Ascending aorta (tissue), 2 donors: ENCODE results near the gene HMGXB3. TPM values are rescaled to one million over a fixed set of nuclear protein-coding genes. Genes with fewer than 3 reads are reported as not detected.

Experiments used
- DNase-seq, 2 donors: peaks; one replicate each; pipeline ENCODE4 v3.0.0-alpha.2; 2019; ENCODE audit warnings: low spot score in 2 of 2
- H3K27ac ChIP-seq, 2 donors: fragments of 200-600 bp; sonication (generic); one replicate each; pipeline ENCODE4 v1.5.1; 2016 to 2017; ENCODE audit warnings: mild to moderate bottlenecking in 1 of 2
- H3K27me3 ChIP-seq: fragments of 200-600 bp; sonication (generic); one replicate; pipeline ENCODE4 v1.5.1; 2017
- H3K36me3 ChIP-seq, 2 donors: fragments of 200-600 bp; sonication (generic); one replicate each; pipeline ENCODE4 v1.5.1; 2016
- H3K4me1 ChIP-seq, 2 donors: fragments of 200-600 bp; sonication (generic); one replicate each; pipeline ENCODE4 v1.5.1; 2016 to 2017; ENCODE audit warnings: mild to moderate bottlenecking in 1 of 2
- H3K4me3 ChIP-seq, 2 donors: fragments of 200-600 bp; sonication (generic); one replicate each; pipeline ENCODE4 v1.5.1; 2016 to 2017; ENCODE audit warnings: mild to moderate bottlenecking in 1 of 2
- H3K9me3 ChIP-seq, 2 donors: fragments of 200-600 bp; sonication (generic); one replicate each; pipeline ENCODE4 v1.5.1; 2016
- CTCF ChIP-seq, 3 experiments: fragments of 200-600 bp in 2 of 3; fragments of 450-650 bp in 1 of 3; sonication (generic) in 2 of 3; IDR thresholded peaks; one replicate each; pipeline ENCODE4 v1.5.1; 2016 to 2019; ENCODE audit warnings: antibody characterized with exemption in 3 of 3, mild to moderate bottlenecking in 1 of 3, moderate library complexity in 1 of 3
- intact Hi-C: fragments of 100-400 bp; cut with DNase I; formaldehyde crosslinking; loops from one replicate; pipeline ENCODE4 v1.15.1; 2023
- total RNA-seq: library from RNA; depleted of rRNA; stranded (reverse); fragments of >200 nt; gene quantifications from one replicate; pipeline ENCODE4 v1.1.0, GENCODE V29; 2016

The HMGXB3 gene
- total RNA-seq, 1 donor from 2014 or later, result 56.4 TPM

- Histone ChIP-seq H3K4me1 (no peaks in the 10 kb centered on the region), H3K27me3 (no peaks in the 10 kb centered on the region), H3K36me3 (peaks cover 66 to 98% of the 10 kb centered on the region in 2 donors), H3K4me3 (no peak overlapping the region), H3K27ac (no peak overlapping the region), H3K9me3 (no peaks in the 10 kb centered on the region)
- intact Hi-C loops, result no loop called here
- no peak for DNase-seq
- no peak for TF ChIP-seq CTCF (IDR thresholded peaks at IDR 0.05)
Measured at GRCh38 chr5:150033334-150033733, 32.8 kb downstream of the HMGXB3 start.

GRCh38 chr5:150034662-150035061 lies 34.1 kb downstream of the HMGXB3 start:
- intact Hi-C loops, result no loop called here
- DNase-seq, result no peak
- peaks cover 59 to 95% of the 10 kb centered on the region in 2 donors for H3K36me3 ChIP-seq
- H3K4me1 ChIP-seq, result no peaks in the 10 kb centered on the region
- H3K4me3 ChIP-seq, result no peak overlapping the region
- TF ChIP-seq CTCF (IDR thresholded peaks at IDR 0.05), result no peak
- no peak overlapping the region for H3K27ac ChIP-seq
- H3K9me3 ChIP-seq, result no peaks in the 10 kb centered on the region
- no peaks in the 10 kb centered on the region for H3K27me3 ChIP-seq

- H3K9me3 ChIP-seq, result no peaks in the 10 kb centered on the region
- TF ChIP-seq CTCF (IDR thresholded peaks at IDR 0.05), result no peak
- intact Hi-C loops, result no loop called here
- no peak for DNase-seq
- no peaks in the 10 kb centered on the region for H3K27me3 ChIP-seq
- H3K27ac ChIP-seq, result no peak overlapping the region
- peaks cover 55 to 95% of the 10 kb centered on the region in 2 donors for H3K36me3 ChIP-seq
- H3K4me1 ChIP-seq, result no peaks in the 10 kb centered on the region
- H3K4me3 ChIP-seq, result no peak overlapping the region
Measured at GRCh38 chr5:150035139-150035895, 34.8 kb downstream of the HMGXB3 start.

- Histone ChIP-seq H3K4me1 (no peaks in the 10 kb centered on the region), H3K9me3 (no peaks in the 10 kb centered on the region), H3K4me3 (no peak overlapping the region), H3K36me3 (peaks cover 55 to 95% of the 10 kb centered on the region in 2 donors), H3K27ac (no peak overlapping the region), H3K27me3 (no peaks in the 10 kb centered on the region)
- intact Hi-C loops, result no loop called here
- DNase-seq, result no peak
- no peak for TF ChIP-seq CTCF (IDR thresholded peaks at IDR 0.05)
Measured at GRCh38 chr5:150036513-150036912, 36.0 kb downstream of the HMGXB3 start.

GRCh38 chr5:150038547-150038946 lies 38.0 kb downstream of the HMGXB3 start:
- DNase-seq, result no peak
- no peaks in the 10 kb centered on the region for H3K4me1 ChIP-seq
- no peaks in the 10 kb centered on the region for H3K9me3 ChIP-seq
- peaks cover 52 to 95% of the 10 kb centered on the region in 2 donors for H3K36me3 ChIP-seq
- H3K4me3 ChIP-seq, result no peak overlapping the region
- H3K27me3 ChIP-seq, result no peaks in the 10 kb centered on the region
- no peak for TF ChIP-seq CTCF (IDR thresholded peaks at IDR 0.05)
- H3K27ac ChIP-seq, result no peak overlapping the region
- intact Hi-C loops, result no loop called here
